IPS-15b (cell line): Measurements from ENCODE around the gene PITPNC1.
A peak's percentile ranks its signal among the peaks of the same experiment; 100 is the strongest.

Source experiments
- H3K27me3 ChIP-seq: one replicate; pipeline ENCODE4 v1.6.1; 2013; ENCODE audit warnings: low read length; ENCODE audit not compliant: control insufficient read depth, insufficient read depth
- H3K36me3 ChIP-seq: one replicate; pipeline ENCODE4 v1.6.1; 2013; ENCODE audit warnings: low read length; ENCODE audit not compliant: control insufficient read depth, insufficient read depth
- H3K4me1 ChIP-seq: one replicate; pipeline ENCODE4 v1.6.1; 2013; ENCODE audit warnings: mild to moderate bottlenecking, low read length; ENCODE audit not compliant: control insufficient read depth, insufficient read depth
- H3K4me3 ChIP-seq: one replicate; pipeline ENCODE4 v1.5.1; 2013; ENCODE audit warnings: low read depth, low read length
- H3K9ac ChIP-seq: one replicate; pipeline ENCODE4 v1.6.1; 2013; ENCODE audit warnings: low read depth, mild to moderate bottlenecking, low read length
- H3K9me3 ChIP-seq: one replicate; pipeline ENCODE4 v1.6.1; 2013; ENCODE audit warnings: mild to moderate bottlenecking, low read length; ENCODE audit not compliant: control insufficient read depth, insufficient read depth

Gene PITPNC1

GRCh38 chr17:67594115-67594880, 217.2 kb downstream of the PITPNC1 start:
- Histone ChIP-seq H3K4me1 (no peaks in the 10 kb centered on the region), H3K9ac (no peak overlapping the region), H3K4me3 (no peak overlapping the region), H3K27me3 (no peaks in the 10 kb centered on the region), H3K36me3 (no peaks in the 10 kb centered on the region), H3K9me3 (no peaks in the 10 kb centered on the region)

GRCh38 chr17:67600408-67600807, 223.3 kb downstream of the PITPNC1 start:
- H3K9ac ChIP-seq: no peak overlapping the region
- no peaks in the 10 kb centered on the region for H3K36me3 ChIP-seq
- H3K4me1 ChIP-seq: no peaks in the 10 kb centered on the region
- H3K9me3 ChIP-seq: peaks cover 3% of the 10 kb centered on the region
- no peaks in the 10 kb centered on the region for H3K27me3 ChIP-seq
- no peak overlapping the region for H3K4me3 ChIP-seq

- Histone ChIP-seq H3K9me3 (peaks cover 3% of the 10 kb centered on the region), H3K36me3 (no peaks in the 10 kb centered on the region), H3K27me3 (no peaks in the 10 kb centered on the region)
These were observed 224.8 kb downstream of the PITPNC1 start for GRCh38 chr17:67601897-67602296.

GRCh38 chr17:67602444-67602843, 225.4 kb downstream of the PITPNC1 start:
- H3K9me3 ChIP-seq: peaks cover 3% of the 10 kb centered on the region
- H3K4me3 ChIP-seq: no peak overlapping the region
- H3K9ac ChIP-seq: no peak overlapping the region
- H3K27me3 ChIP-seq: no peaks in the 10 kb centered on the region
- no peaks in the 10 kb centered on the region for H3K36me3 ChIP-seq
- H3K4me1 ChIP-seq: no peaks in the 10 kb centered on the region

More at GRCh38 chr17:67601897-67602296, 224.8 kb downstream of the PITPNC1 start:
- H3K4me1 ChIP-seq: no peaks in the 10 kb centered on the region
- H3K9ac ChIP-seq: no peak overlapping the region
- no peak overlapping the region for H3K4me3 ChIP-seq

GRCh38 chr17:67602974-67603373, 225.9 kb downstream of the PITPNC1 start:
- Histone ChIP-seq H3K9ac (no peak overlapping the region), H3K27me3 (no peaks in the 10 kb centered on the region), H3K4me3 (no peak overlapping the region), H3K9me3 (peaks cover 3% of the 10 kb centered on the region), H3K4me1 (no peaks in the 10 kb centered on the region), H3K36me3 (no peaks in the 10 kb centered on the region)

GRCh38 chr17:67605256-67605912, 228.3 kb downstream of the PITPNC1 start:
- H3K27me3 ChIP-seq: no peaks in the 10 kb centered on the region
- no peak overlapping the region for H3K4me3 ChIP-seq
- peaks cover 3% of the 10 kb centered on the region for H3K9me3 ChIP-seq
- no peaks in the 10 kb centered on the region for H3K4me1 ChIP-seq
- H3K9ac ChIP-seq: no peak overlapping the region
- no peaks in the 10 kb centered on the region for H3K36me3 ChIP-seq

GRCh38 chr17:67606471-67606870, 229.4 kb downstream of the PITPNC1 start:
- no peaks in the 10 kb centered on the region for H3K36me3 ChIP-seq
- H3K4me1 ChIP-seq: no peaks in the 10 kb centered on the region
- H3K27me3 ChIP-seq: no peaks in the 10 kb centered on the region
- H3K9me3 ChIP-seq: no peaks in the 10 kb centered on the region
- H3K9ac ChIP-seq: peak overlapping the region; percentile 39
- no peak overlapping the region for H3K4me3 ChIP-seq

GRCh38 chr17:67606896-67607604, 230.0 kb downstream of the PITPNC1 start:
- no peaks in the 10 kb centered on the region for H3K27me3 ChIP-seq
- H3K4me1 ChIP-seq: no peaks in the 10 kb centered on the region
- H3K4me3 ChIP-seq: no peak overlapping the region
- no peaks in the 10 kb centered on the region for H3K9me3 ChIP-seq
- H3K36me3 ChIP-seq: no peaks in the 10 kb centered on the region
- no peak overlapping the region for H3K9ac ChIP-seq

GRCh38 chr17:67610061-67610460, 233.0 kb downstream of the PITPNC1 start:
- Histone ChIP-seq H3K9ac (no peak overlapping the region), H3K4me3 (no peak overlapping the region), H3K9me3 (no peaks in the 10 kb centered on the region), H3K4me1 (no peaks in the 10 kb centered on the region), H3K27me3 (no peaks in the 10 kb centered on the region), H3K36me3 (no peaks in the 10 kb centered on the region)

- Histone ChIP-seq H3K4me3 (no peak overlapping the region), H3K27me3 (no peaks in the 10 kb centered on the region), H3K4me1 (no peaks in the 10 kb centered on the region), H3K9me3 (no peaks in the 10 kb centered on the region), H3K9ac (no peak overlapping the region), H3K36me3 (no peaks in the 10 kb centered on the region)
These were observed 236.9 kb downstream of the PITPNC1 start for GRCh38 chr17:67613961-67614360.

GRCh38 chr17:67615011-67615561, 238.0 kb downstream of the PITPNC1 start:
- Histone ChIP-seq H3K36me3 (no peaks in the 10 kb centered on the region), H3K4me3 (no peak overlapping the region), H3K9me3 (no peaks in the 10 kb centered on the region), H3K4me1 (no peaks in the 10 kb centered on the region), H3K27me3 (no peaks in the 10 kb centered on the region), H3K9ac (no peak overlapping the region)
